HUES48 (cell line): ENCODE data around the gene EVC.

Experiments
- H3K27ac ChIP-seq: one replicate; pipeline ENCODE4 v1.7.0; 2013; ENCODE audit warnings: low read depth, low read length, inconsistent platforms
- H3K27me3 ChIP-seq: 2 replicates; pipeline ENCODE4 v1.6.1; 2013; ENCODE audit warnings: mild to moderate bottlenecking, low read length; ENCODE audit not compliant: control insufficient read depth, insufficient read depth
- H3K36me3 ChIP-seq: 2 replicates; pipeline ENCODE4 v1.6.1; 2013; ENCODE audit warnings: low read length; ENCODE audit not compliant: control insufficient read depth, insufficient read depth
- H3K4me1 ChIP-seq: 2 replicates; pipeline ENCODE4 v1.6.1; 2013; ENCODE audit warnings: mild to moderate bottlenecking, low read length; ENCODE audit not compliant: control insufficient read depth, insufficient read depth
- H3K4me3 ChIP-seq: 2 replicates; pipeline ENCODE4 v1.5.1; 2013; ENCODE audit warnings: mild to moderate bottlenecking, low read depth, low read length
- H3K9ac ChIP-seq: 2 replicates; pipeline ENCODE4 v1.6.1; 2013; ENCODE audit warnings: mild to moderate bottlenecking, low read depth, low read length, moderate library complexity
- H3K9me3 ChIP-seq: 2 replicates; pipeline ENCODE4 v1.6.1; 2013; ENCODE audit warnings: low read length; ENCODE audit not compliant: control insufficient read depth, insufficient read depth

EVC gene

DNA sequence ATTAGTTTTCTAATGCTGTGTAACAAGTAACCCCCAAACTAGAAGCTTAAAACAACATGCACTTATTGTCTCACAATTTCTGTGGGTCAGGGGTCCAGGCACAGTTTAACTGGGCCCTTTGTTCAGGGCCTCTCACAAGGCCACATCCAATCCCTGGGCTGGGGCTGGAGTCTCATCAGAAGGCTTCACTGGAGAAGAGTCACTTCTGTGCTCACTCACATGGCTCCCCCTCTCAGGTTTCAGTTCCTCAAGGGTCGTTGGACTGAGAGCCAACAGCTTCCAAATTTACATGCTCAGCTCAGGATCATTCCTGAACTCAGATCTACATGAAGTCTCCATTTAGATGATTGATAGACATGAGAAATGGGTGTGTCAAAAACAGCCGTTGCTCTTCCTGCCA, 77.1 kb downstream of the EVC start:
- Histone ChIP-seq H3K9ac (no peak overlapping the region), H3K36me3 (peaks cover 17% of the 10 kb centered on the region), H3K27ac (no peak overlapping the region), H3K4me1 (no peaks in the 10 kb centered on the region), H3K4me3 (no peak overlapping the region), H3K9me3 (no peaks in the 10 kb centered on the region), H3K27me3 (no peaks in the 10 kb centered on the region)

- H3K36me3 ChIP-seq, result peaks cover 13% of the 10 kb centered on the region
- H3K27me3 ChIP-seq, result no peaks in the 10 kb centered on the region
- H3K4me1 ChIP-seq, result no peaks in the 10 kb centered on the region
- no peak overlapping the region for H3K4me3 ChIP-seq
- H3K27ac ChIP-seq, result no peak overlapping the region
- no peaks in the 10 kb centered on the region for H3K9me3 ChIP-seq
- no peak overlapping the region for H3K9ac ChIP-seq
Measured at GRCh38 chr4:5789141-5789540, 78.1 kb downstream of the EVC start.

DNA sequence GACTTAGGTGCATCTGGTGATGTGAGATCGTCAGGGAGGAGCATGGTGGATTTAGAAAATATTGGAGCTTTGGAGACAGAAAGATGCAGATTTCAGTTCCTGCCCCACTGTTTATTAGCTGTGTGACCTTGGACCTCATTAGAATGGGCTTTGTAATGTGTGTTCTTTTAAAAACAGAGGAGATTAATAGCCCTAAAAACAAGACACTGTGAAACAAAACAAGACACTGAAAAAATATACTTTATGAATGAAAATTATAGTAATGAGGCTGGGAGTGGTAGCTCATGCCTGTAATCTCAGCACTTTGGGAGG, 79.5 kb downstream of the EVC start:
- no peak overlapping the region for H3K9ac ChIP-seq
- H3K36me3 ChIP-seq, result peaks cover 13% of the 10 kb centered on the region
- H3K9me3 ChIP-seq, result no peaks in the 10 kb centered on the region
- H3K4me3 ChIP-seq, result no peak overlapping the region
- H3K4me1 ChIP-seq, result no peaks in the 10 kb centered on the region
- H3K27me3 ChIP-seq, result no peaks in the 10 kb centered on the region
- H3K27ac ChIP-seq, result no peak overlapping the region

DNA sequence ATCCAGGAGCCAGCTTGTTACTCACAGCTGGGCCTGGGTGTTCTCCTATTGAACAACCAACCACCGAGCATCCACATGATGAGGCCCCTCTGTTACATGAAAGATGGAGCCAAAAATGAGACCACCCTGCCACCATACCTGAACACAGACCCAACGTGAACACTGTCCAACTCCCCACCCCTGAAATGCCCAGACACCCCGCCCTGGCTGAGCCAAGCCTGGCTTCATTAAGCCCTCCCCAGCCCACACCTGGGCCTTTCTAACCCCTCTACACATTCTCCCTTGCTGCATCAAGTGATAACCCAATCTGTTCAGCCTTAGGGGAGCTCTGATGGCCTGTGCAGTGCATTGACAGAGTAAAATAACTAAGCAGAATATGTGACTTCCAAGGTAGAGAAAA, 80.7 kb downstream of the EVC start:
- Histone ChIP-seq H3K27ac (no peak overlapping the region), H3K9me3 (no peaks in the 10 kb centered on the region), H3K9ac (no peak overlapping the region), H3K27me3 (no peaks in the 10 kb centered on the region), H3K4me1 (no peaks in the 10 kb centered on the region), H3K4me3 (no peak overlapping the region), H3K36me3 (peaks cover 14% of the 10 kb centered on the region)

GRCh38 chr4:5793514-5793913, 82.5 kb downstream of the EVC start:
- H3K4me1 ChIP-seq, result no peaks in the 10 kb centered on the region
- no peak overlapping the region for H3K27ac ChIP-seq
- peaks cover 9% of the 10 kb centered on the region for H3K36me3 ChIP-seq
- no peaks in the 10 kb centered on the region for H3K27me3 ChIP-seq
- H3K9ac ChIP-seq, result no peak overlapping the region
- H3K9me3 ChIP-seq, result no peaks in the 10 kb centered on the region
- no peak overlapping the region for H3K4me3 ChIP-seq

DNA sequence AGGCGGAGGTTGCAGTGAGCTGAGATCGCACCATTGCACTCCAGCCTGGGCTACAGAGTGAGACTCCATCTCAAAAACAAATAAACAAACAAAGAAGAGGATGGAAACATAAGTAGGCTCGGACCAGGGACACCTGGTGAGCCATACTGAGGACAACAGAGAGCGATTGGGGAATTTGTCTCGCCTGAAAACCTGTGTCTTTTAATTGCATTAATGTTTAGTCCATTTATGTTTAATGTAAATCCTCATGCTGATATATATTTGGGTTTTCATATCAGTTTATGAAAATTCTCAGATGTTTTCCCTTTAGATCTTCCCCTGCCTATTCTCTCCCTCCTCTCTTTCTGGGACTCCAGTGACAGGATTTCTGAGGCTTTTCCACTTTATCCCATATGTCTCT, 84.6 kb downstream of the EVC start:
- H3K27ac ChIP-seq, result no peak overlapping the region
- no peaks in the 10 kb centered on the region for H3K27me3 ChIP-seq
- H3K9me3 ChIP-seq, result no peaks in the 10 kb centered on the region
- no peak overlapping the region for H3K4me3 ChIP-seq
- no peaks in the 10 kb centered on the region for H3K4me1 ChIP-seq
- H3K9ac ChIP-seq, result no peak overlapping the region
- H3K36me3 ChIP-seq, result peaks cover 14% of the 10 kb centered on the region

DNA sequence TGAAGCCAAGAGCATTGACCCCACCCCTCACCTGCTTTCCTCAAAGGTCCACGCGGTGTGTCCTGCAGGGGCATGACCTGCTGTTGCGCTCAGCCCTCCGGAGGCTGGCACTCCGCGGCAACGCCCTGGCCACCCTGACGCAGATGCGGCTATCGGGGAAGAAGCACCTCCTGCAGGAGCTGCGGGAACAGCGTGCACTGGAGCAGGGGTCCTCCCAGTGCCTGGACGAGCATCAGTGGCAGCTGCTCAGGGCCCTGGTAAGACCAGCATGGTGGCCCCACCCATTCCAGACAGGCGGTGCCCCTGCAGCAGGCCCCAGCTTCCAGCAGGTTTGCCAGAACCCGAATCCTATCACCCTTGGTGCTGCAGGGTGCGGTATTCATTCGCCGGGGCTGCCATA, 86.0 kb downstream of the EVC start:
- no peak overlapping the region for H3K9ac ChIP-seq
- H3K36me3 ChIP-seq, result peaks cover 14% of the 10 kb centered on the region
- H3K4me3 ChIP-seq, result no peak overlapping the region
- no peaks in the 10 kb centered on the region for H3K4me1 ChIP-seq
- no peak overlapping the region for H3K27ac ChIP-seq
- H3K9me3 ChIP-seq, result no peaks in the 10 kb centered on the region
- H3K27me3 ChIP-seq, result no peaks in the 10 kb centered on the region

DNA sequence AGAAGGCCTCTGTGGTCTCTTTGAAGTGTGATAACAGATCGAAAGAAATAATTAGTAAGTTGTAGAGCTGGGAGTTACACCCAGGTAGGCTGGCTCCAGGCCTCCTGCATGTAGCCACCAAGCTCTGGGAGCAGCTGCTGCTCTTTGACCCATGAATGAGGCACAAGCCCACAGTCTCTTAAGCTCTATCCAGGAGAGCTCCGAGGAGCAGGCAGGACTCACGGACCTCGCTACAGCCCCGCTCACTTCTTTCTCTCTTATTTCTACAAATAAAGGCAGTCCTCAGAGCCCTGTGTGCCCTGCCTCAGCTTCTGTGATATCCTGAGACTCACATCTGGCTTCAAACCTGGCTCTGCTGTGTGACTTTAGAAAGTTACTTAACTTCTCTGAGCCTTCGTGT, 86.9 kb downstream of the EVC start:
- H3K9me3 ChIP-seq, result no peaks in the 10 kb centered on the region
- no peaks in the 10 kb centered on the region for H3K4me1 ChIP-seq
- no peaks in the 10 kb centered on the region for H3K27me3 ChIP-seq
- no peak overlapping the region for H3K27ac ChIP-seq
- no peak overlapping the region for H3K4me3 ChIP-seq
- peaks cover 17% of the 10 kb centered on the region for H3K36me3 ChIP-seq
- no peak overlapping the region for H3K9ac ChIP-seq

DNA sequence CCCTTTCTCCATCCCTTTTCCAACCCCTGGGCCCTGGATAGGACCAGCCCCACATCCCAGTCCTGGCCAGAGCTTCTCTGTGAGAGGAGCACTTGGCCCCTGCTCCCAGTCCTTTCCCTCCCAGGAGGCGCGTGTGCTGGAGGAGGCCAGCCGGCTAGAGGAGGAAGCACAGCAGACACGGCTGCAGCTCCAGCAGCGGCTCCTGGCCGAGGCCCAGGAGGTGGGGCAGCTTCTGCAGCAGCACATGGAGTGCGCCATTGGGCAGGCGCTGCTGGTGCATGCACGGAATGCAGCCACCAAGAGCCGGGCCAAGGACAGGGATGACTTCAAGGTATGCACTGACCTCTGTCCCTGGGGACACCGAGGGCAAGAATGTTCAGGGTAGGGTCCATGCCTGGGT, 87.5 kb downstream of the EVC start:
- Histone ChIP-seq H3K4me1 (no peaks in the 10 kb centered on the region), H3K27ac (no peak overlapping the region), H3K9ac (no peak overlapping the region), H3K27me3 (no peaks in the 10 kb centered on the region), H3K36me3 (peaks cover 23% of the 10 kb centered on the region), H3K9me3 (no peaks in the 10 kb centered on the region), H3K4me3 (no peak overlapping the region)

DNA sequence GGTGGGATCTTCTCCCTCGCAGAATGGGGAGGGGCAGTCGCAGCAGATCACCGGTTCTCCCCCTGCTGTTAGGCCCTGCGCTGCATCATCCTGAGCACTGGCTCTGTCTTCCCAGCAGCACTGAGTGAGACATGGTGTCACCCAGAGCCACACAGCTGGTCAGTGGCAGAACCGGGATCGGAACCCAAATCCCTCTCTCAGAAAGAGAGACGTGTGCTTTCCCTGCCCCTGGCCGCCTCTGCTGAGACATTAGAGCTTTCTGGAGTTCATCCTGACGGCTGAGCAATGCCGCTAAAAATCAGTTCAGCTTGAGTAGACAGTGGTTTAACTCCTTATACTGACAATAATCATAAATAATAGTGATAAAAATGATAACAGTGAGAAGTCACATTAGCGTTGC, 87.9 kb downstream of the EVC start:
- H3K27ac ChIP-seq, result no peak overlapping the region
- no peaks in the 10 kb centered on the region for H3K27me3 ChIP-seq
- no peaks in the 10 kb centered on the region for H3K4me1 ChIP-seq
- H3K36me3 ChIP-seq, result peaks cover 25% of the 10 kb centered on the region
- H3K9ac ChIP-seq, result no peak overlapping the region
- H3K4me3 ChIP-seq, result no peak overlapping the region
- no peaks in the 10 kb centered on the region for H3K9me3 ChIP-seq

- no peaks in the 10 kb centered on the region for H3K27me3 ChIP-seq
- no peaks in the 10 kb centered on the region for H3K4me1 ChIP-seq
- no peak overlapping the region for H3K27ac ChIP-seq
- no peak overlapping the region for H3K4me3 ChIP-seq
- H3K36me3 ChIP-seq, result peaks cover 25% of the 10 kb centered on the region
- no peaks in the 10 kb centered on the region for H3K9me3 ChIP-seq
- H3K9ac ChIP-seq, result no peak overlapping the region
Measured at GRCh38 chr4:5799406-5799805, 88.4 kb downstream of the EVC start.

DNA sequence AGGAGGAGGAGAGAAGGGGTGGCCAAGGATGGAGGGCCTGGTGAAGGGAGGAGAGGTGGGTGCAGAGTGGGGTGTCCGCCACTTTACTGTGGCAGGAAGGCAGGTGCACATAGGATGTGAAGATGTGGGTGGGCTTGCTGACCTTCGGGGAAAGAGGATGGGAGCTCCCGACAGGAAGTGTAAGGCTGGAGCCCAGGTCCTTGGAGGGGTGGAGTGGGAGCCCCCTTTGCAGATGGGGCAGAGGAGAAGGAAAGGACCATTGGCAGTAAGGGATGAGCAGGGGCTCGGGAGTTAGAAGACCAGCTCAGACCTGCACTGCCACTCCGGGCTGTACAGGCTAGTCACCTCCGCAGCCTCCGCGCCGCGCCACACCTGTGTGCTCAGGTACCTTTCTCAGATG, 89.5 kb downstream of the EVC start:
- no peaks in the 10 kb centered on the region for H3K9me3 ChIP-seq
- no peaks in the 10 kb centered on the region for H3K4me1 ChIP-seq
- H3K4me3 ChIP-seq, result no peak overlapping the region
- no peak overlapping the region for H3K27ac ChIP-seq
- H3K27me3 ChIP-seq, result no peaks in the 10 kb centered on the region
- H3K9ac ChIP-seq, result no peak overlapping the region
- peaks cover 25% of the 10 kb centered on the region; the same call in 1 of the 2 replicates for H3K36me3 ChIP-seq
